Effector CD8-positive, alpha-beta T cell (primary cell): ENCODE data around the gene TMEM214.

Experiments
- DNase-seq: peaks from one replicate; lab custom pipeline; 2025; lab: John Stamatoyannopoulos, UW

TMEM214 gene

DNA sequence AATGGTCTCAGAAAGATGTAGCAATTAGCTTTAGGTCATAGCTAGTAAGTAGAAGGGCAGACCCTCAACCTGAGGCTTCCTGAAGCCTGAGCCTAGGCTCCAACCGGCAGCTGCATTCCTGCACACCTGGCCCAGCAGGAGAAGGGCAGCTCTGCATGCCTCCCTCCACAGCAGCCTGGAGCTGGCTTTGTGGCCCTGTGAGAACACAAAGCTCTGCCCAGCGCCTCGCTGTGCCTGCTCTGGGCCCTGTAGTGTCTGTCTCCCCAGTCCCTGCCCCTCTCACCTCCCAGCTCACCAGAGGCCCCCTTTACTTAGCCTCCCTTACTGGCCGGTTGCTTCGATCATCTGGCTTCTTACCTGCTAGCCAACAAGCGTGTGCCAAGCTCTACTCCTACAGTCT lies 6.7 kb downstream of the TMEM214 start:
- DNase-seq, result no peak

DNA sequence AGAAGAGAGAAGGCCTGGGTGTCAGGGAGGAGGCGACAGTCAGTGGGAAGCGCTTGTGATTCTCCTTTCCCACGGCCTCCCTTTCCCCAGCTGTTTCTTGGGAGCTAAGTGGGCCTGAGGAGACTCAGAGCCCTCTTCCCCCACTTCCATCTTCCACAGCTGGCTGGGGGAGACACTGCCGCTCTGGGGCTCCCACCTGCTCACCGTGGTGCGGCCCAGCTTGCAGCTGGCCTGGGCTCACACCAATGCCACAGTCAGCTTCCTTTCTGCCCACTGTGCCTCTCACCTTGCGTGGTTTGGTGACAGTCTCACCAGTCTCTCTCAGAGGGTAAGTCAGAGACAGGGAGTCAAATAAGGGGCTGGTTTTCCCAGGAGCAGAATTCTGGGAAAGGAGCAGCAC lies 7.1 kb downstream of the TMEM214 start:
- no peak for DNase-seq

- DNase-seq, result no peak
These were observed 7.5 kb downstream of the TMEM214 start for GRCh38 chr2:27040282-27040681.

GRCh38 chr2:27041752-27042151 lies 9.0 kb downstream of the TMEM214 start:
- DNase-seq, result no peak

GRCh38 chr2:27042159-27042661 lies 9.4 kb downstream of the TMEM214 start:
- no peak for DNase-seq

DNA sequence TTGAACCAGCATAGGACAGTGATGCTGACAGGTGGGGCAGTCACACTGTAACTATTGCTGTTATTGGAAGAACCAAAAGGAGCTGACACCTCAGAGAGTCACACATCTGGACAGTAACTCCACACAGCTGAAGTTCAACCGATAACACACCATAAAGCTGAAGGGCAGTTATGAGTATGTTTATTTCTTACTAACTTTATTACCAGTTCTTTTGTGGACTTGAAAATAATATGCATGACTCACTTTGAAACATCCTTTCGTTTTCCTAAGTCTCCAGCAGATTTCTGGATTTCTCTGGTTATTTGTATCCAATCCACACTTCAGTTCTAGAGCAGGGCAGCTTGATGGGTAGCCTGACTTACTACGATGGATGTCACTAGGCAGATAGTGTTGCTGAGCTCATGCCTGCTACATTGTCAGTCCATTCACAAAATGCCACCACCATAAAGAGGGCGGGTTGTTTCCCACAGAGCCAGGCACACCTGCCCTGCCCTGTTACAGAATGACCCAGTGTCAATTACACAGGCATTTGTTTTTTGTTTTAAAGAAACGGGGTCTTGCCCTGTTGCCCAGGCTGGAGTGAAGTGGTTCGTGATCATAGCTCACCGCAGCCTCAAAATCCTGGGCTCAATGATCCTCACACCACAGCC lies 10.3 kb downstream of the TMEM214 start:
- no peak for DNase-seq

GRCh38 chr2:27049422-27050280 lies 16.9 kb downstream of the TMEM214 start:
- peak; percentile 40 for DNase-seq

DNA sequence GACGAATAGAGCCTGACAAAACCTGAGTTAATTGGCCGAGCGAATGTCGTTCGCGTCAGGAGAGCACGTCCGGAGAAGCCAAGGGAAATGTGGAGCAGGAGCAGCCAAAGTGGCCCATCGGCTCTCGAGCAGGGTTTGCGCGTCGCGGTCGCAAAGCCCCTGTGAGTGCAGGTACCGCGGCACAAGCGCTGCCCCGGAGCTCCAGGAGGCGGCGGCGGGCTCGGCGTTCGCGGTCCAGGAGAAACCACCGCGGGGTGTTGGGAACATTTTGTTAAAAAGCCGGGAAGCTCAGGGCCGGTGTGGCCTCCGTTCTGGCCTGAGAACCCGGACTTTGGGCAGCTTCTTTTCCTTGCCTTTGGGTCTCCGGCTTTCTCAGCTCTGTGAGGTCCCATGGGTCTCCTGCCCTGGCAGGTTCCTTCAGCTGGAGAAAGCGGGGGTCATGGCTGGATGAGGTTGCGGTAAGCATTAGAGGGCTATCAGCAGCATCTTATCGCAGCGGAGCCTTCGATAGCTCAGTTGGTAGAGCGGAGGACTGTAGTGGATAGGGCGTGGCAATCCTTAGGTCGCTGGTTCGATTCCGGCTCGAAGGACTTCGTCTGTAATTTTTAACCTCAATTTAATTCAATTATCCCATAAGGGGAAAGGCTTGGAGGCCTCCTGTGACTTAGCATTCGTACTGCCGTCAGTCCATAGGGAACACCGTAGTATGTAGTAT lies 17.7 kb downstream of the TMEM214 start:
- DNase-seq, result peak; percentile 80

- peak; percentile 92 for DNase-seq
These were observed 18.5 kb downstream of the TMEM214 start, which contains the start of gene AGBL5 for GRCh38 chr2:27050996-27051901. TSS of gene AGBL5 (plus strand) at chr2:27051668. CDS start at chr2:27052959, 1,291 bp downstream.

DNA sequence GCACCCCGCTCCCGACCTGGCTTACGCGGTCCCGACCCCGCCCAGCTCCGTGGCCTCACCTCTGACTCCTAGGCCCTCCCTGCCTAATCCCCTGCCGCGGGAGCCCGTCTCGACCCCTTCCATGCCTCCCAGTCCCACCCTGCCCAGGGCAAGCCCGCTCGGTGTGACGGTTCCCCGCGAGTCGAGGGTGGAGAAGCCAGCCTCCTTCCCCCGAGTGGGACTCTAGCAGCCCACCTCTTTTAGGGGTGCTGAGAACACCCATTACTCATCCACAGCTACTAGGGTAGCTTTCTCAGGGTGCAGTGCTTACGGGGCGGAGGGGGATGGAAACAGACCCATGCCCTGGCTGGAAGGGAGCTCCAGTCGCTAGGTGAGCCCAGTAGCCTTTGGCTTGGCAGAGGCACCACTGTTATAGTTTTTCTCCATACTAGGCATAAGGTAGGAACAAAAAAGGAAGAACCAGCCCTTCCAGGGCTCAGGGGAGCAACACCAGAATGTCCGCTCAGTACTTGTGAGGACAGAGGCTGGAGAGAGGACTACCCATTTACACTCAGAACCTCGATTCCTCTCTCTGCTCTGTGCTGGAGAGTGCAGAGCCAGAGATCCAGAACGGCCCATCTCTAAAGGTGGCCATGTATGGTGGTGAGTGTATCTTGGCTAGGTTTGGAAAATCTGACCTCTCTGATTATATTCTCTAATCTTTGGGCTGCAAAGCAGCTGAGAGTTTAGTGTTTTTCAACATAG lies 19.3 kb downstream of the TMEM214 start:
- peak; percentile 57 for DNase-seq

- DNase-seq, result no peak
These were observed 20.6 kb downstream of the TMEM214 start for GRCh38 chr2:27053321-27053720.

- no peak for DNase-seq
These were observed 21.0 kb downstream of the TMEM214 start for GRCh38 chr2:27053776-27054175.

GRCh38 chr2:27054721-27055120 lies 22.0 kb downstream of the TMEM214 start:
- DNase-seq, result no peak

GRCh38 chr2:27057184-27057583 lies 24.4 kb downstream of the TMEM214 start:
- no peak for DNase-seq

DNA sequence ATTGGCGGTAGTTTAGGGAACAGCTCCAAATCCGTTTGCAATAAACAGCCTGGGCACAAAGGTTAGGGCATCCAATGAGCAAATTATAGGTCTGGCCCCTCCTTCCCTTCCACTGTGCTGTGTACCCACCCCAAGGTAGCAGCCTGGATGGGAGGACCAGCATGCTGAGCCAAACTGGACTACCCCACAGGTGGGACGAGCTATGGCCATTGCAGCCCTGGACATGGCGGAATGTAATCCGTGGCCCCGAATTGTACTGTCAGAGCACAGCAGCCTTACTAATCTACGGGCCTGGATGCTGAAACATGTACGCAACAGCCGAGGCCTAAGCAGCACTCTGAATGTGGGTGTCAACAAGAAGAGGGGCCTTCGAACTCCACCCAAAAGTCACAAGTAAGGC lies 25.4 kb downstream of the TMEM214 start:
- DNase-seq, result no peak

GRCh38 chr2:27059141-27059820 lies 26.5 kb downstream of the TMEM214 start:
- DNase-seq, result no peak

GRCh38 chr2:27060323-27060722 lies 27.6 kb downstream of the TMEM214 start:
- no peak for DNase-seq

DNA sequence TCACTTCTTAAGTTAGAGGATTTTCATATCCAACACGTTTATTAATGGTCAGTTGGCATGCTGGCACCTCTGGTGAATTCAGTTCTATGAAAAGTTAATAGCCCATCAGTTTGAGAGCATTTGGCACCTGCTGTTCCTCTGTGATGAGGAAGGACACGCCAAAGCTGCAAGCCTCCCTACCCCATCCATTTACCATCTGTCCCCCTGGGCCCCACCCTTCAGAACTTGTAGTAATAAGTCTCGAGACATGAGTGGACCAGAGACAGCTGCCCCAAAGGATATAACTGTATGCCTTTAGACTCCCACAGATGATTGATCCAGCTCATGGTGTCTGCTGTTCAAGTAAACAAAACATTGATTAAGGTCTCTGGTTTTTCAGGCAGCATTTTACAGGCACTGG lies 32.4 kb downstream of the TMEM214 start:
- DNase-seq, result no peak

GRCh38 chr2:27067385-27067784 lies 34.6 kb downstream of the TMEM214 start:
- no peak for DNase-seq

DNA sequence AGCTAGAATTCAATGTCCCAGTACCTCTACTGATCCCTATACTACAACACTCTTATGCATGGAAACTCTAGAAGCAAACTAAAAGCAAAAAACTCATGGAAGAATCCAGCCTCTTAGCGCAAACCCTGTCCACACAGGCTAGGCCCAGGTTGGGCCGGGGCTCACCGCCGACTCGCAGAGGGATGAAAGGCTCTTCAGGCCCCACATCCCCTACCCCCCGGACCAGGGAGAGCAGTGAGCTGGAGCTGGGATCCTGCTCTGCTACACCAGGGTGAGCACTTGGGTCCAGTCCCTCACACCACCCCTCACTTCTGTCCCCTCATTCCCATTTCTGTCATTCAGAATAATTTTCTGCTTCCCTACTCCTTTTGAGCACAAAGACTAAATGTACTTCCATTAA lies 36.7 kb downstream of the TMEM214 start:
- DNase-seq, result no peak
